GM12878 (cell line): ENCODE data around the gene IPO11. TPM values are rescaled to one million over a fixed set of nuclear protein-coding genes. Genes with fewer than 3 reads are reported as not detected.
"Not testable (repeated sequence)": the region's sequence is repeated elsewhere in the genome, so short reads cannot be mapped to it uniquely, and the experiment has no call there.

ENCODE experiments used
- ATAC-seq: fragments of 200-7000 bp; cut with Tn5 transposase; 3 replicates; pipeline ENCODE4 v1.9.1; 2020; ENCODE audit warnings: mild to moderate bottlenecking, moderate library complexity
- BruUV-seq: library from RNA; stranded (reverse); fragments of 400-500 nt; replicated peaks from 2 replicates; lab custom pipeline; 2021; lab: Mats Ljungman, UMichigan
- CTCF ChIA-PET: fragments of 300-600 bp; sonication (Branson Sonifier 250); formaldehyde crosslinking; extraction: SDS; loops from one replicate; lab custom pipeline; 2021; ENCODE audit warnings: inconsistent platforms; lab: Yijun Ruan, JAX
- POLR2A ChIA-PET: fragments of 350-600 bp; formaldehyde crosslinking; extraction: SDS; loops from one replicate; lab custom pipeline; 2021; ENCODE audit warnings: inconsistent platforms; lab: Charles Lee
- RAD21 ChIA-PET: fragments of 300-600 bp; sonication (Branson Sonifier 250); formaldehyde crosslinking; loops from one replicate; lab custom pipeline; 2023; ENCODE audit warnings: antibody characterized with exemption; ENCODE audit not compliant: unreplicated experiment; lab: Charles Lee
- SMC1A ChIA-PET: fragments of 300-600 bp; sonication (Branson Sonifier 250); formaldehyde crosslinking; loops from one replicate; lab custom pipeline; 2023; ENCODE audit not compliant: unreplicated experiment, uncharacterized antibody; lab: Charles Lee
- DNase-seq: peaks from one replicate; pipeline ENCODE4 v3.0.0-alpha.2; 2011; ENCODE audit warnings: low read depth, low spot score
- FAIRE-seq: peaks from 3 replicates; lab custom pipeline; 2011; peaks lifted over from hg19 to GRCh38; lab: Jason Lieb, UNC
- H2AFZ ChIP-seq: 2 replicates; pipeline ENCODE4 v1.6.0; 2011; ENCODE audit warnings: low read depth, low read length, control low read depth; ENCODE audit not compliant: control insufficient read depth
- H3K27ac ChIP-seq: 2 replicates; pipeline ENCODE4 v1.5.1; 2011; ENCODE audit warnings: control low read depth; ENCODE audit not compliant: control insufficient read depth, insufficient read depth
- H3K27me3 ChIP-seq, 2 experiments: replicated peaks in 1 of 2; 2 replicates each; pipeline versions ENCODE4 v1.6.0 to v1.6.1; 2011; ENCODE audit warnings: low read length in 1 of 2; ENCODE audit not compliant: control insufficient read depth in 2 of 2, insufficient read depth in 2 of 2
- H3K36me3 ChIP-seq, 2 experiments: 2 replicates each; pipeline ENCODE4 v1.5.1; 2011; ENCODE audit warnings: low read length in 1 of 2; ENCODE audit not compliant: control insufficient read depth in 2 of 2, insufficient read depth in 2 of 2
- H3K4me1 ChIP-seq: 2 replicates; pipeline ENCODE4 v1.6.1; 2011; ENCODE audit warnings: mild to moderate bottlenecking, low read length, moderate library complexity, mixed read lengths; ENCODE audit not compliant: control insufficient read depth, insufficient read depth
- H3K4me2 ChIP-seq: 2 replicates; pipeline ENCODE4 v1.6.0; 2011; ENCODE audit warnings: control low read depth; ENCODE audit not compliant: control insufficient read depth, insufficient read depth
- H3K4me3 ChIP-seq: fragments of 200-600 bp; sonication (generic); 2 replicates; pipeline ENCODE4 v1.5.1; 2016
- H3K79me2 ChIP-seq: 2 replicates; pipeline ENCODE4 v1.6.0; 2011; ENCODE audit warnings: low read length; ENCODE audit not compliant: control insufficient read depth, insufficient read depth
- H3K9ac ChIP-seq: 2 replicates; pipeline ENCODE4 v1.8.0; 2011; ENCODE audit warnings: low read length, control low read depth, mixed read lengths; ENCODE audit not compliant: control insufficient read depth, insufficient read depth
- H3K9me3 ChIP-seq: replicated peaks from 3 replicates; pipeline ENCODE4 v1.5.1; 2011; ENCODE audit warnings: mild to moderate bottlenecking, low read length; ENCODE audit not compliant: control insufficient read depth, insufficient read depth
- H4K20me1 ChIP-seq: 2 replicates; pipeline ENCODE4 v1.6.0; 2011; ENCODE audit not compliant: control insufficient read depth, insufficient read depth
- GATAD2B ChIP-seq: fragments of 450-650 bp; conservative IDR thresholded peaks from 2 replicates; pipeline ENCODE4 v1.6.1; 2017; ENCODE audit warnings: low read depth, mild to moderate bottlenecking, moderate library complexity
- HDGF ChIP-seq: fragments of 450-650 bp; IDR thresholded peaks from 2 replicates; pipeline ENCODE4 v1.6.1; 2016; ENCODE audit warnings: antibody characterized with exemption
- RCOR1 ChIP-seq: conservative IDR thresholded peaks from 2 replicates; pipeline ENCODE4 v1.6.1; 2012; ENCODE audit warnings: low read depth, low read length, improper control_type of control experiment
- RELA ChIP-seq: fragments of 450-650 bp; IDR thresholded peaks from 2 replicates; pipeline ENCODE4 v1.8.0; 2014; ENCODE audit warnings: borderline replicate concordance; ENCODE audit not compliant: partially characterized antibody
- SMAD1 ChIP-seq: fragments of 450-650 bp; IDR thresholded peaks from 2 replicates; pipeline ENCODE4 v1.6.1; 2018; ENCODE audit warnings: mild to moderate bottlenecking, low read depth; ENCODE audit not compliant: partially characterized antibody
- SMAD5 ChIP-seq: IDR thresholded peaks from 2 replicates; pipeline ENCODE4 v1.6.1; 2016; ENCODE audit warnings: antibody characterized with exemption, low read depth
- SREBF2 ChIP-seq: IDR thresholded peaks from 2 replicates; pipeline ENCODE4 v1.6.1; 2012; ENCODE audit warnings: mild to moderate bottlenecking, low read length
- ZNF274 ChIP-seq: IDR thresholded peaks from one replicate; pipeline ENCODE4 v1.8.0; 2011; ENCODE audit not compliant: insufficient read length, insufficient read depth
- ZSCAN29 ChIP-seq: fragments of 450-650 bp; IDR thresholded peaks from 2 replicates; pipeline ENCODE4 v1.6.1; 2017; ENCODE audit warnings: mild to moderate bottlenecking, moderate library complexity
- WGBS: methylation state at CpG from one replicate; pipeline ENCODE4 v1.1.6; 2016; ENCODE audit warnings: low lambda C conversion rate; ENCODE audit not compliant: insufficient replicate concordance, insufficient coverage; ENCODE audit errors: missing lambda C conversion rate; 5-methylcytosine and 5-hydroxymethylcytosine counted together
- in situ Hi-C: fragments of 300-500 bp; cut with MboI; formaldehyde crosslinking; loops from 9 replicates; pipeline ENCODE4 v1.14.3; 2018; ENCODE audit warnings: mixed read lengths
- intact Hi-C: fragments of 100-400 bp; cut with micrococcal nuclease; formaldehyde crosslinking; loops from one replicate; pipeline ENCODE4 v1.14.2; 2022; ENCODE audit not compliant: unreplicated experiment
- polyA plus RNA-seq, 11 experiments: library from polyadenylated mRNA; depleted of rRNA in 4 of 11; unstranded in 6 of 11; stranded (reverse) in 5 of 11; fragments of >200 nt; fragmentation: Nextera tagmentation in 4 of 11; fragmentation: Illumina TruSeq in 1 of 11; extraction: Ambion mirVana in 4 of 11; extraction: Trizol in 1 of 11; gene quantifications; 1 replicate in 1 of 11; 2 replicates in 10 of 11; pipeline versions ENCODE4 v1.2.1 to v1.2.3, GENCODE V29; 2011 to 2016; ENCODE audit warnings: inconsistent platforms in 2 of 11, missing spikeins in 2 of 11, low read depth in 1 of 11
- total RNA-seq, 4 experiments: library from RNA; depleted of rRNA in 3 of 4; stranded (reverse); fragments of >200 nt in 3 of 4; fragmentation: Illumina TruSeq in 1 of 4; extraction: Trizol in 1 of 4; gene quantifications; 2 replicates each; pipeline versions ENCODE4 v1.2.1 to v1.2.3, GENCODE V29; 2013 to 2021
- TF ChIP-seq, protein P1 (sequence below): fragments of 450-650 bp; IDR thresholded peaks from 2 replicates; pipeline ENCODE4 v1.6.1; 2017; ENCODE audit warnings: low read depth, mild to moderate bottlenecking, moderate library complexity
- TF ChIP-seq, protein P2 (sequence below): IDR thresholded peaks from 2 replicates; pipeline ENCODE4 v1.6.1; 2012; ENCODE audit warnings: low read depth, low read length, improper control_type of control experiment
- TF ChIP-seq, protein P3 (sequence below): fragments of 450-650 bp; IDR thresholded peaks from 2 replicates; pipeline ENCODE4 v1.6.1; 2018; ENCODE audit warnings: borderline replicate concordance, mild to moderate bottlenecking; ENCODE audit not compliant: partially characterized antibody

The IPO11 gene
- total and polyA plus RNA-seq, 10 of the 15 experiments (the other 5 are each of a cell fraction or from before 2014, with no cell fraction given) = 14.1 to 49.3 (median 29.8) TPM

DNA sequence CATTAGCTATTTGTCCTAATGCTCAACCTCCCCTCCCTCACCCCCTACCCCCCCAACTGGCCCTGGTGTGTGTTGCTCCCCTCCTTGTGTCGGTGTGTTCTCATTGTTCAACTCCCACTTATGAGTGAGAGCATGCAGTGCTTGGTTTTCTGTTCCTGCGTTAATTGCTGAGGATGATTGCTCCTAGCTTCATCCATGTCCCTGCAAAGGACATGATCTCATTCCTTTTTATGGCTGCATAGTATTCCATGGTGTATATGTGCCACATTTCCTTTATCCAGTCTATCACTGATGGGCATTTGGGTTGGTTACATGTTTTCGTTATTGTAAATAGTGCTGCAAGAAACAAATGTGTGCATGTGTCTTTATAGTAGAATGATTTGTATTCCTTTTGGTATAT lies 153.2 kb downstream of the IPO11 start:
- WGBS = 77% methylated on average over 3 of the region's 3 CpGs
- H3K4me1 ChIP-seq, intact Hi-C loops, H3K79me2 ChIP-seq, H4K20me1 ChIP-seq, CTCF ChIA-PET, DNase-seq, H3K36me3 ChIP-seq, H2AFZ ChIP-seq, ATAC-seq, POLR2A ChIA-PET, H3K27me3 ChIP-seq, H3K27ac ChIP-seq, H3K9ac ChIP-seq, SMC1A ChIA-PET, H3K4me3 ChIP-seq, H3K4me2 ChIP-seq, in situ Hi-C loops, RAD21 ChIA-PET, BruUV-seq, H3K9me3 ChIP-seq, FAIRE-seq: not testable (repeated sequence)

DNA sequence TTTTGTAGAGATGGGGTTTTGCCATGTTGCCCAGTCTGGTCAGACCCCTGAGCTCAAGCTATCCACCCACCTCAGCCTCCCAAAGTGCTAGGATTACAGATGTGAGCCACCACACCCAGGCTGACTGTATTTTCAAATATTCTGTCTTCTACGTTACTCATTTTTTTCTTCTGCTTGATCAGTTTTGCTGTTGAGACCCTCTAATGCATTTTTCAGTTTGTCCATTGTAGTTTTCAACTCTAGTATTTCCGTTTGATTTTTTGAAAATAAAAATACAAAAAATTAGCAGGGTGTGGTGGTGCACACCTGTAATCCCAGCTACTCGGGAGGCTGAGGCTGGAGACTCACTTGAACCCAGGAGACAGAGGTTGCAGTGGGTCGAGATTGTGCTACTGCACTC lies 155.6 kb downstream of the IPO11 start:
- no TSS peak for BruUV-seq
- ChIA-PET POLR2A (no interaction called here), CTCF (interaction anchor here (0.6 to 0.7 kb wide), 4 partner anchors 168 to 972 kb away, joined by 3 to 4 read pairs (median 3); no protein-coding TSS in a partner anchor), SMC1A (interaction anchor here (0.9 to 3.6 kb wide), 4 partner anchors 8 to 33 kb away, joined by 3 to 20 read pairs (median 4); partner anchors contain the start of gene LRRC70), RAD21 (no interaction called here)
- peaks cover 4% of the 10 kb centered on the region; the same call in 2 of the 3 replicates for H3K9me3 ChIP-seq
- H3K27ac ChIP-seq = no peak overlapping the region
- FAIRE-seq (no peak), DNase-seq (no peak), ATAC-seq (no peak)
- no peaks in the 10 kb centered on the region; the same call in 1 of the 2 replicates for H3K4me1 ChIP-seq
- TF ChIP-seq SMAD1 (no peak), GATAD2B (no peak), RELA (no peak), SMAD5 (no peak), ZNF274 (no peak), HDGF (no peak), SREBF2 (no peak), RCOR1 (no peak), ZSCAN29 (no peak)
- TF ChIP-seq, protein P1, sequence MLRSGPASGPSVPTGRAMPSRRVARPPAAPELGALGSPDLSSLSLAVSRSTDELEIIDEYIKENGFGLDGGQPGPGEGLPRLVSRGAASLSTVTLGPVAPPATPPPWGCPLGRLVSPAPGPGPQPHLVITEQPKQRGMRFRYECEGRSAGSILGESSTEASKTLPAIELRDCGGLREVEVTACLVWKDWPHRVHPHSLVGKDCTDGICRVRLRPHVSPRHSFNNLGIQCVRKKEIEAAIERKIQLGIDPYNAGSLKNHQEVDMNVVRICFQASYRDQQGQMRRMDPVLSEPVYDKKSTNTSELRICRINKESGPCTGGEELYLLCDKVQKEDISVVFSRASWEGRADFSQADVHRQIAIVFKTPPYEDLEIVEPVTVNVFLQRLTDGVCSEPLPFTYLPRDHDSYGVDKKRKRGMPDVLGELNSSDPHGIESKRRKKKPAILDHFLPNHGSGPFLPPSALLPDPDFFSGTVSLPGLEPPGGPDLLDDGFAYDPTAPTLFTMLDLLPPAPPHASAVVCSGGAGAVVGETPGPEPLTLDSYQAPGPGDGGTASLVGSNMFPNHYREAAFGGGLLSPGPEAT = no peak
- TF ChIP-seq, protein P2, sequence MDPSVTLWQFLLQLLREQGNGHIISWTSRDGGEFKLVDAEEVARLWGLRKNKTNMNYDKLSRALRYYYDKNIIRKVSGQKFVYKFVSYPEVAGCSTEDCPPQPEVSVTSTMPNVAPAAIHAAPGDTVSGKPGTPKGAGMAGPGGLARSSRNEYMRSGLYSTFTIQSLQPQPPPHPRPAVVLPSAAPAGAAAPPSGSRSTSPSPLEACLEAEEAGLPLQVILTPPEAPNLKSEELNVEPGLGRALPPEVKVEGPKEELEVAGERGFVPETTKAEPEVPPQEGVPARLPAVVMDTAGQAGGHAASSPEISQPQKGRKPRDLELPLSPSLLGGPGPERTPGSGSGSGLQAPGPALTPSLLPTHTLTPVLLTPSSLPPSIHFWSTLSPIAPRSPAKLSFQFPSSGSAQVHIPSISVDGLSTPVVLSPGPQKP = no peak
- TF ChIP-seq, protein P3, sequence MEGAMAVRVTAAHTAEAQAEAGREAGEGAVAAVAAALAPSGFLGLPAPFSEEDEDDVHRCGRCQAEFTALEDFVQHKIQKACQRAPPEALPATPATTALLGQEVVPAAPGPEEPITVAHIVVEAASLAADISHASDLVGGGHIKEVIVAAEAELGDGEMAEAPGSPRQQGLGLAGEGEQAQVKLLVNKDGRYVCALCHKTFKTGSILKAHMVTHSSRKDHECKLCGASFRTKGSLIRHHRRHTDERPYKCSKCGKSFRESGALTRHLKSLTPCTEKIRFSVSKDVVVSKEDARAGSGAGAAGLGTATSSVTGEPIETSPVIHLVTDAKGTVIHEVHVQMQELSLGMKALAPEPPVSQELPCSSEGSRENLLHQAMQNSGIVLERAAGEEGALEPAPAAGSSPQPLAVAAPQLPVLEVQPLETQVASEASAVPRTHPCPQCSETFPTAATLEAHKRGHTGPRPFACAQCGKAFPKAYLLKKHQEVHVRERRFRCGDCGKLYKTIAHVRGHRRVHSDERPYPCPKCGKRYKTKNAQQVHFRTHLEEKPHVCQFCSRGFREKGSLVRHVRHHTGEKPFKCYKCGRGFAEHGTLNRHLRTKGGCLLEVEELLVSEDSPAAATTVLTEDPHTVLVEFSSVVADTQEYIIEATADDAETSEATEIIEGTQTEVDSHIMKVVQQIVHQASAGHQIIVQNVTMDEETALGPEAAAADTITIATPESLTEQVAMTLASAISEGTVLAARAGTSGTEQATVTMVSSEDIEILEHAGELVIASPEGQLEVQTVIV = no peak
- H3K9ac ChIP-seq = no peak overlapping the region
- H3K79me2 ChIP-seq = no peaks in the 10 kb centered on the region
- intact Hi-C loops (no loop called here), in situ Hi-C loops (no loop called here)
- 98% methylated on average over 4 of the region's 4 CpGs for WGBS
- no peaks in the 10 kb centered on the region for H4K20me1 ChIP-seq
- H2AFZ ChIP-seq = no peak overlapping the region
- H3K4me3 ChIP-seq = no peak overlapping the region
- no peaks in the 10 kb centered on the region for H3K36me3 ChIP-seq
- H3K4me2 ChIP-seq = no peak overlapping the region
- H3K27me3 ChIP-seq = no peaks in the 10 kb centered on the region
